ENCODE results near the gene LRP8. TPM values are rescaled to one million over a fixed set of nuclear protein-coding genes. Genes with fewer than 3 reads are reported as not detected.

LRP8 gene
- total and polyA plus RNA-seq, 12 donors: 0.37 to 4.7 (median 2.2) TPM

- intact Hi-C loops (cut with DNase I): no loop called here
Measured at GRCh38 chr1:53203466-53203865, 124.4 kb downstream of the LRP8 start.

GRCh38 chr1:53198241-53198651 is 129.6 kb downstream of the LRP8 start:
- Histone ChIP-seq H3K27me3 (no peaks in the 10 kb centered on the region), H3K9me3 (no peaks in the 10 kb centered on the region), H3K36me3 (peaks cover 0 to 30% (median 16%) of the 10 kb centered on the region in 9 donors), H3K4me3 (peak overlapping the region in 4 of 10 donors; percentile 64 to 95 (median 89)), H3K4me1 (peaks cover 3 to 41% (median 34%) of the 10 kb centered on the region in 9 donors), H3K27ac (peak overlapping the region; percentile 86 to 99 (median 98))
- WGBS, 2 donors: 24 to 36% methylated on average over 4 of the region's 4 CpGs
- intact Hi-C loops (cut with DNase I): loop anchor here in 3 of 10 donors (10.0 kb wide), 2 partner anchors 493 to 503 kb away; partner anchors contain the start of gene COA7 (in 2 of the 3)
- peak in 1 of 2 donors; percentile 46 for DNase-seq
- peak in 7 of 8 donors; percentile 27 to 67 (median 55) for ATAC-seq
- no peak for TF ChIP-seq CTCF (IDR thresholded peaks at IDR 0.05)

More at GRCh38 chr1:53203466-53203865, 124.4 kb downstream of the LRP8 start:
- DNase-seq: no peak
- H3K4me1 ChIP-seq: peaks cover 0 to 23% (median 18%) of the 10 kb centered on the region in 9 donors
- no peak overlapping the region for H3K27ac ChIP-seq
- TF ChIP-seq CTCF (IDR thresholded peaks at IDR 0.05): no peak
- WGBS, 2 donors: 92 to 95% methylated on average over 3 of the region's 3 CpGs
- no peak for ATAC-seq
- no peaks in the 10 kb centered on the region for H3K27me3 ChIP-seq
- peaks cover 0 to 82% (median 39%) of the 10 kb centered on the region in 9 donors for H3K36me3 ChIP-seq
- H3K4me3 ChIP-seq: no peak overlapping the region
- H3K9me3 ChIP-seq: peaks cover 0 to 18% (median 0%) of the 10 kb centered on the region in 11 donors

GRCh38 chr1:53197291-53198200 is 130.3 kb downstream of the LRP8 start:
- Histone ChIP-seq H3K27me3 (no peaks in the 10 kb centered on the region), H3K4me1 (peaks cover 3 to 41% (median 34%) of the 10 kb centered on the region in 9 donors), H3K27ac (peak overlapping the region; percentile 86 to 99 (median 98)), H3K4me3 (peak overlapping the region; percentile 64 to 95 (median 88)), H3K36me3 (peaks cover 0 to 23% (median 9%) of the 10 kb centered on the region in 9 donors), H3K9me3 (no peaks in the 10 kb centered on the region)
- DNase-seq: no peak
- intact Hi-C loops (cut with DNase I): loop anchor here in 4 of 10 donors (1.0 to 10.0 kb wide), 5 partner anchors 23 to 503 kb away; partner anchors contain the start of genes COA7 (in 2 of the 4), CZIB (in 2 of the 4) and MAGOH (in 1 of the 4)
- TF ChIP-seq CTCF (IDR thresholded peaks at IDR 0.05): no peak
- peak in 7 of 8 donors; percentile 1 to 24 (median 3) for ATAC-seq
- WGBS, 2 donors: 35 to 37% methylated on average over 13 of the region's 13 CpGs

Measured in heart right ventricle (tissue), 16 donors.